GM21825 (cell line): ENCODE measurements around the gene HTATSF1.

ENCODE experiments used
- ATAC-seq: cut with Tn5 transposase; IDR thresholded peaks from one replicate; pipeline ENCODE4 v1.9.1; 2021; ENCODE audit warnings: mild to moderate bottlenecking, moderate library complexity; ENCODE audit not compliant: unreplicated experiment

Gene HTATSF1, protein sequence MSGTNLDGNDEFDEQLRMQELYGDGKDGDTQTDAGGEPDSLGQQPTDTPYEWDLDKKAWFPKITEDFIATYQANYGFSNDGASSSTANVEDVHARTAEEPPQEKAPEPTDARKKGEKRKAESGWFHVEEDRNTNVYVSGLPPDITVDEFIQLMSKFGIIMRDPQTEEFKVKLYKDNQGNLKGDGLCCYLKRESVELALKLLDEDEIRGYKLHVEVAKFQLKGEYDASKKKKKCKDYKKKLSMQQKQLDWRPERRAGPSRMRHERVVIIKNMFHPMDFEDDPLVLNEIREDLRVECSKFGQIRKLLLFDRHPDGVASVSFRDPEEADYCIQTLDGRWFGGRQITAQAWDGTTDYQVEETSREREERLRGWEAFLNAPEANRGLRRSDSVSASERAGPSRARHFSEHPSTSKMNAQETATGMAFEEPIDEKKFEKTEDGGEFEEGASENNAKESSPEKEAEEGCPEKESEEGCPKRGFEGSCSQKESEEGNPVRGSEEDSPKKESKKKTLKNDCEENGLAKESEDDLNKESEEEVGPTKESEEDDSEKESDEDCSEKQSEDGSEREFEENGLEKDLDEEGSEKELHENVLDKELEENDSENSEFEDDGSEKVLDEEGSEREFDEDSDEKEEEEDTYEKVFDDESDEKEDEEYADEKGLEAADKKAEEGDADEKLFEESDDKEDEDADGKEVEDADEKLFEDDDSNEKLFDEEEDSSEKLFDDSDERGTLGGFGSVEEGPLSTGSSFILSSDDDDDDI

DNA sequence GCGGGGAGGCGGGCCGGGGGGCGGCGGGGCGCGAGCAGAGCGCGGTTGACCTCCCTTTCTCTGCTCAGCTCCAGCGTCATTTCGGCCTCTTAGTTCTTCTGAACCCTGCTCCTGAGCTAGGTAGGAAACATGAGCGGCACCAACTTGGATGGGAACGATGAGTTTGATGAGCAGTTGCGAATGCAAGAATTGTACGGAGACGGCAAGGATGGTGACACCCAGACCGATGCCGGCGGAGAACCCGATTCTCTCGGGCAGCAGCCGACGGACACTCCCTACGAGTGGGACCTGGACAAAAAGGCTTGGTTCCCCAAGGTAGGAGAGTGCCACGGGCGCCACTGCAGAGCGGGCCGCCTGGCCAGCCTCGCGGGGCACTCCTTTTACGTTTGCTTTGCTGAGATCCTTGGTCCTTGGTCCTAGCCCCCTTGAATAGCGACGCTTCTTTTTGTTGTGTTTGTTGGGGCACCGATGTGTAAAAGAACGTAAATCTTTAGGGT lies at the start of gene HTATSF1:
TSS of gene HTATSF1 (plus strand) at position 37 of the 497 bp plus-strand sequence. CDS start at position 130, 93 bp downstream.
- ATAC-seq: peak; percentile 19

DNA sequence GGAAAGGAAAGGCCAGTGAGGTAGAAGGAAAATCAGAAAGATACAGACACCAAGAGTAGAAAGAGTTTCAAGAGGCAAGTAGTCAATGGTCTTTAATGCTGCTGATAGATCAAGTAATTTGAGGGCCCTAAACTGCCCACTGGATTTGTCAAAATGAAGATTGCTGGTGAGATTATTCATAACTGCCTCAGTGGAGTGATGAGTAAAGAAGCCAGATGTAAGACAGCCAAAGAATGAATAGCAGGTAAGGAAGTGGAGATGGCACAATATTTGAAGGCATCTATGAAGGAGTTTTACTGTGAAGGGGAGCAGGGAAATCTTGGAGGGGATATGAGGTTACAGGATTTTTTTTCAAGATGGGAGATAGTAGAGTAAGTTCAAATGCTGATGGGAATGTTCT lies 49.4 kb upstream of the HTATSF1 start:
- ATAC-seq: no peak

DNA sequence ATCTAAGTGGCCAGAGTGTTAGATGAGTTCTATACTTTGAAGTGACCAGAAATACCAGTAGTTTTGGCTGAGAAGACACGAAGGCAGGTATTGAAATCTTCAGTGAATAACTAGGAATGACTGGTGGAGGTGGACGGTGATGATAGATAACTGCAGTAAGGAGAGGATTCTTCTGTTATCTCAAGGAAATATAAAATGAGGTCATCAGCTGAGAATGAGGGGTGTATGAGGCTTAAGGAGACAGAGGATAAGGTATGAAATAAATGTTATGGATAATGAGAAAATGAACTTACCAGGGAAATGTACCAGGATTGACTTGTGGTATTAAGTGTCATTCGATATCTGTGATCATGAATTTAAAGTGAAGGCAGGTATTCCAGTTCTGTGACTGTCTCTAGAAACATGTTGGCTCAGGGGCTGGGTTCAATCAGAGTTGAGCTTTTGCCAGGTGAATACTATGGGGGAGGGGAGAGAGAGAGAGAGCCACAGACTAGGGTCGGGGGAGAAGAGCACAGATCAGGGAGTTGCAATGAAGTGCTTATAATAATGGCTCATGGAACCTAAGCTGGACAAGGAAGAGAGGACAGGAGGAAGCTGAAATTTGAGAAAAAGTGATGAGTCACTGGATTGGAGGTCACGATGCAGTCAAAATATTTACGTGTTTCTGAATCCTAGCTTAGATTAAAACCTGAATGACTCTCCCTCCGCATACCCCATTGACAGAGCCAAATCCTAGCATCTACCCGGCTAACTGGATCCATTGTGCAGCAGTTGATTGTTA lies 47.2 kb upstream of the HTATSF1 start:
- no peak for ATAC-seq

DNA sequence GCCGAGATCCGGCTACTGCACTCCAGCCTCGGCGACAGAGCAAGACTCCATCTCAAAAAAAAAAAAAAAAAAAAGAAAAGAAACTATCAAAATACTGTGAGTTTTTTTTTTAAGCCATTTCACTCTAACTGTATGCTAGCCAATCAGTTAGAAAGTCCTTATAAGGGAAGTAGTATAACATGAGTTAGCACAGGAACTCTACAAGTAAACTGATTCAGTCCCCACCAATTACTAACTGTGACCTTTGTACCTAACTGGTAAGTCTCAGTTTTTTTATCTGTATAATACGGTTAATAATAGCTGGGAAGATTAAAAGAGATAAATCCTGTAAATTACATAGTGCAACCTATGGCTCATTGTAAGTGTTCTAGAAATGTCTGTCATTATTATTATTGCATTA lies 44.8 kb upstream of the HTATSF1 start:
- no peak for ATAC-seq

DNA sequence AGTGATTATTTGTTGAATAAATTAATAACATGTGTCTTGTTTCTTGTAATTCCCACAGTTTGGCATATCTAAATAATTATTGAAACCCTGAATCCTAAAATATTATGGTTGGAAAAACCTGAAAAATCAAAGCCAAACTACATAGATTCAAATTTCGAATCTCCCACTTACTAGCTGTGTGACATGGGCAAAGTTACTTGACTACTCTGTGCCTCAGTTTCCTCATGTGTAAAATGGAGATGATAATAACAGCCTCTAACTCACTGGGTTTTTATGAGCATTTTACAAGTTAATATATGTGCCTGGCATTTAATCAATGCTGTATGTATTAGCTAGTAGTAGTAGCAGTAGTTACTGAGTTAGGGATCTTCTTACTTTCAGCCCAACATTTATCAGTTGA lies 44.3 kb upstream of the HTATSF1 start:
- no peak for ATAC-seq

GRCh38 chrX:136453771-136454170 lies 43.6 kb upstream of the HTATSF1 start:
- no peak for ATAC-seq

- no peak for ATAC-seq
Measured at GRCh38 chrX:136456133-136456532, 41.3 kb upstream of the HTATSF1 start.

- no peak for ATAC-seq
Measured at GRCh38 chrX:136457303-136457917, 40.0 kb upstream of the HTATSF1 start.

DNA sequence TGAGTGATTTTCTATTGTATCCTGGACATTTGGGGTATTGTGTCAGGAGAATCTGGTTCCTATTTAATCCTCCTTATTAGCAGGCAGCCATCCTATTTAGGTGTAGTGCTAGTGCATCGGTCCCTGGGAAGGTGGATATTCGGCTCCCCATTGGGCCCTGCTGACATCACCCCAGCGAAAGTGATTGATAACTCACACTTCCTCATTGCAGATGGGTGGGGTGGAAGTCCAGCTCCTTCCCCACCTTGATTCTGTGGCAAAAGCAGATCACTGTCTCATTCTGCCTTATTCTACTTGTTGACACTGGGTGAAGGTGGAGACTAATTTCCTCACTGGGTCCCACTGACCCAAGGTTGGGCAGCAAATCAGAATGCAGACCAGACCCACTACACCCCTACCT lies 32.8 kb upstream of the HTATSF1 start:
- no peak for ATAC-seq

DNA sequence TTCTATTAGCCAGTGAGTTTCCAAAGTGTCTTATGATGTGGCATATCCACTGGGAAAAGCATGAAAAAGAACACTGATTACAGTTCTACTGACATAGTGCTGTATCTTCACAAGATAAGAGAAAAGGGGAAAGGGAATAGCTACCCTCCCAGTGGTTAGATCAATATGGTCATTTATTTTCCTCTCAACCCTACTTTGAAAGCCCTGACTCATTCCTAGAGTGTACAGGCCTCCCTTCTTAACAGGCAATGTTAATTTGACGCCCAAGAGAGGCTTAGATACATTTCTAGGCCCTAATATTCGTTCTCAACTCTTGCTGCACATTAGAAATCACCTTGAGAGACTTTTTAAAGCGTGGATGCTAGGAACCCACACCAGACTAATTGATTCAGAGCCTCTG lies 30.1 kb upstream of the HTATSF1 start:
- no peak for ATAC-seq

DNA sequence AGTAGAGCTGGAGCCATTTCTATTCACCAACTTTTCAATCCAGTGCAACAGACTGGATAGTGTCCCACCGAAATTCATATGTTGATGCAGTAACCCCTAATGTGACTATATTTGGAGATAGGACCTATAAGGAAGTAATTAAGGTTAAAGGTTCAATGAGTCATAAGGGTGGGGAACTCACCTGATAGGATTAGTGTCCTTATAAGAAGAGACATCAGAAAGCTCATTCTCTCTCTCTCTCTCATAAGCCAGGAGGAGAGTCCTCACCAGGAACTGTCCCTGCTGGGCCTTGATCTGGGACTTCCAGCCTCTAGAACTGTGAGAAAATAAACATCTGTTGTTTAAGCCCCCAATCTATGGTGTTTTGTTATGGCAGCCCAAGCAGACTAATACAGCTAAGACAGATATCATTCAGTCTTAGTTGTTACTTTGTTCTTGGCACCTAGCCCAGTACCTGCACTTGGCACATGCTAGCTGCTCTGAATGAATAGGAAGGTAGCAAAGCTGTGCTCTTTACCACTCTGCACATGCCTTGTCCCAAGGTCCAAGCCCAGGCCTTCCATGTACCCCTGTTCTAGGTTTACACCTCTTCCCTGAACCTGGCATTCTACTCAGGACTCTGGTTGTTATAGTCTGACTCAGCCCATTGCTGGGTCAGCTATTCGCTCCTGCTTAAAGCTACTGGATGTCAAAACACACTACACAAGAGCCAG lies 28.8 kb upstream of the HTATSF1 start:
- no peak for ATAC-seq

DNA sequence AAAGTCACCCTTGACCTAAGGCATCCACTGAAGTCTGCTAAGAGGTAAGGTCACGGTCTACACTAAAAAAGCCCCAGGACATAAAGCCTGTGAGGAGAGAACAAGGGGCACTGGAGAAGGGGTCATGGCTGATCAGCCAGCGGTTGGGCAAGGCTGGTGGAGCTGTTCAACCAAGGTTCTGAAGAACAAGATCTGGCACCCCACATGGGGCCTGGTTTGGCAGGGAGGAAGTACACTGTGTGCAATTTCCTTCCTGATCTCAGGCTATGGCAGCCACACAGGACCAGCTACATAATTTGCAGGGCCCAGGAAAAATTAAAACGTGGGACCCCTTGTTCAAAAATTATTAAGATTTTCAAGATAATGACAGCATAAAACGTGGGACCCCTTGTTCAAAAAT lies 23.7 kb upstream of the HTATSF1 start:
- ATAC-seq: no peak

DNA sequence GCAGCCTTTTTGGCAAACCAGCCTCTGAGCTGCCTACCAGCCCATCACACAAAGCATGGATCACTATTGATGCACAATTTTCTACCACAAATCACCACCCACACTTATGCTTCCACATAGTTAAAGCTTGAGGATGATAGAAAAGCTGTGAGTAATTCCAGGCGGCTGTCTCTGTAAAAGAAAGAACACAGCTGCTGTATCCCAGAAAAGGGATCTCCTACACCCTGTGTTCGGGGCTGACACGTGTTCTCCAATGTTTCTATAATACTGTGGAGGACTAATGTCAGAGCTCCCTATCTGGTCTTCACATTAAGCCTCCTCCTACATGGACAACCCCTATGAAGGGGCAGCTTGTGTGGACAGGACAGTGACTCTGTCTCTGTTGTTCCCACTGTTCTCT lies 22.2 kb upstream of the HTATSF1 start:
- no peak for ATAC-seq

GRCh38 chrX:136476501-136476900 lies 20.9 kb upstream of the HTATSF1 start:
- no peak for ATAC-seq

DNA sequence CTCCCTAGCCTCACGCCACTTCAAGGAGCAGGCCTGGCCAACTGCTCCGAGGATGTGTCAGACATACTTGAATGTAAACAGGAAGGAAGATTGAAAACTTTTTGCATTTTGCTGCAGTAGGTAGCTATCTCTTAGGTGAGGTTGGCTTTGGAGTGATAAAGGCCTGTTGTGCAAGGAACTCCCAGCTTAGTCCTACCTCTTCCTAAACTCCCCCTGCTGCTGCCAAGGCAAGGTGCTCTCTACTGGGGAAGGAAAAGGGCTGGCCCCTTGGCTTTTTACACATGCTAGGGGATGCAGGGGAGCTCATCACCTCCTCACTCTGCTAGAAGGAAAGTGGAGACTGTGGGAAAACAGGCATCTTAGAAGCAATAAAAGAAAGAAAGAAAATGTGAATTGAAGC lies 20.4 kb upstream of the HTATSF1 start:
- no peak for ATAC-seq

GRCh38 chrX:136480383-136480782 lies 17.0 kb upstream of the HTATSF1 start:
- no peak for ATAC-seq

GRCh38 chrX:136487647-136488046 lies 9.7 kb upstream of the HTATSF1 start, which contains the start of gene BRS3:
Gene BRS3, plus strand, starts transcription at chrX:136487947. Its CDS starts 168 bp downstream, at chrX:136488115.
- no peak for ATAC-seq

- ATAC-seq: no peak
Measured at GRCh38 chrX:136488706-136489105, 8.7 kb upstream of the HTATSF1 start.

- ATAC-seq: no peak
Measured at GRCh38 chrX:136491832-136492231, 5.6 kb upstream of the HTATSF1 start.

DNA sequence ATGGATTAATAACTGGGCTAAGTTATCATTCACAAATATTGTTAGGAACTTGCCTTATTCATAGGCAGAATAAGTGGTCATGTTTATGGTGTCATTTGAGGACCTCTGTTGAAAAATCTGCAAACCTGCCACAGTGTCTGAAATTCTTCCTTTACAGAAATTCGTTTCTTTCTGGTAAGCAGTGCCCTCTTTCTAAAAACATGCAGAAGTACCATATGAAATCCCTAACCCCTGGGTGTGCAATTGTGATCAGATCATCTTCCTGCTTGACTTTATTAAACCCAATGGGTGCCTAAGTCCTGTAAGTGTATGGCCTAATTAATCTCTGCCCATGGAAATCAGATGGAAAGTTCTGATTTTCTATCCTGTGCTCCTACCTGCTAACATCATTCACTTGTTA lies 4.4 kb upstream of the HTATSF1 start:
- no peak for ATAC-seq
